Measurements from ENCODE around the gene LPP. TPM values are rescaled to one million over a fixed set of nuclear protein-coding genes. Genes with fewer than 3 reads are reported as not detected.

LPP gene
- total and polyA plus RNA-seq, 8 donors = 8.0 to 885 (median 305) TPM

- DNase-seq = no peak
- Histone ChIP-seq H3K9me3 (no peaks in the 10 kb centered on the region), H3K27me3 (no peaks in the 10 kb centered on the region), H3K36me3 (no peaks in the 10 kb centered on the region), H3K4me1 (peaks cover 0 to 39% (median 16%) of the 10 kb centered on the region in 4 donors), H3K4me3 (no peak overlapping the region), H3K27ac (no peak overlapping the region)
- WGBS, 5 donors = 92 to 100% (median 95%) methylated on average over 2 of the region's 2 CpGs
- TF ChIP-seq CTCF (IDR thresholded peaks at IDR 0.05) (no peak), POLR2A (IDR thresholded peaks at IDR 0.05) (no peak), EP300 (IDR thresholded peaks at IDR 0.05) (no peak)
- intact Hi-C loops (cut with DNase I; ENCODE audit: low total_unique reads) = no loop called here
Observed at GRCh38 chr3:188559856-188560255, 405.9 kb downstream of the LPP start.

- H3K4me3 ChIP-seq = no peak overlapping the region
- H3K27ac ChIP-seq = no peak overlapping the region
- H3K4me1 ChIP-seq = peaks cover 0 to 46% (median 21%) of the 10 kb centered on the region in 4 donors
- no peak for DNase-seq
- TF ChIP-seq POLR2AphosphoS5 (IDR thresholded peaks at IDR 0.05) (no peak), POLR2A (IDR thresholded peaks at IDR 0.05) (no peak), CTCF (IDR thresholded peaks at IDR 0.05) (no peak), EP300 (IDR thresholded peaks at IDR 0.05) (no peak)
- no peaks in the 10 kb centered on the region for H3K9me3 ChIP-seq
- WGBS, 5 donors = 30 to 61% (median 57%) methylated on average over 2 of the region's 2 CpGs
- intact Hi-C loops (cut with DNase I; ENCODE audit: low total_unique reads) = no loop called here
- H3K36me3 ChIP-seq = no peaks in the 10 kb centered on the region
- no peaks in the 10 kb centered on the region for H3K27me3 ChIP-seq
Observed at GRCh38 chr3:188562144-188562543, 408.2 kb downstream of the LPP start.

- Histone ChIP-seq H3K4me3 (no peak overlapping the region), H3K27me3 (no peaks in the 10 kb centered on the region), H3K27ac (no peak overlapping the region), H3K4me1 (peaks cover 3 to 60% (median 29%) of the 10 kb centered on the region in 4 donors), H3K9me3 (no peaks in the 10 kb centered on the region), H3K36me3 (no peaks in the 10 kb centered on the region)
- intact Hi-C loops (cut with DNase I; ENCODE audit: low total_unique reads) = no loop called here
- WGBS, 5 donors = 65 to 80% (median 73%) methylated on average over 3 of the region's 3 CpGs
- TF ChIP-seq POLR2A (IDR thresholded peaks at IDR 0.05) = no peak
- no peak for TF ChIP-seq POLR2AphosphoS5 (IDR thresholded peaks at IDR 0.05)
- no peak for TF ChIP-seq EP300 (IDR thresholded peaks at IDR 0.05)
- DNase-seq = no peak
Observed at GRCh38 chr3:188567478-188568195, 413.7 kb downstream of the LPP start.

- no peaks in the 10 kb centered on the region for H3K36me3 ChIP-seq
- H3K9me3 ChIP-seq = no peaks in the 10 kb centered on the region
- WGBS, 5 donors = 88 to 91% (median 88%) methylated on average over 3 of the region's 3 CpGs
- no peak for DNase-seq
- H3K27ac ChIP-seq = no peak overlapping the region
- no peak overlapping the region for H3K4me3 ChIP-seq
- TF ChIP-seq POLR2A (IDR thresholded peaks at IDR 0.05) = no peak
- no peak for TF ChIP-seq POLR2AphosphoS5 (IDR thresholded peaks at IDR 0.05)
- TF ChIP-seq CTCF (IDR thresholded peaks at IDR 0.05) = no peak
- TF ChIP-seq EP300 (IDR thresholded peaks at IDR 0.05) = no peak
- intact Hi-C loops (cut with DNase I; ENCODE audit: low total_unique reads) = no loop called here
- peaks cover 3 to 63% (median 31%) of the 10 kb centered on the region in 4 donors for H3K4me1 ChIP-seq
- no peaks in the 10 kb centered on the region for H3K27me3 ChIP-seq
Observed at GRCh38 chr3:188568736-188569135, 414.8 kb downstream of the LPP start.

- H3K9me3 ChIP-seq = no peaks in the 10 kb centered on the region
- TF ChIP-seq POLR2AphosphoS5 (IDR thresholded peaks at IDR 0.05) (no peak), EP300 (IDR thresholded peaks at IDR 0.05) (no peak), POLR2A (IDR thresholded peaks at IDR 0.05) (no peak), CTCF (IDR thresholded peaks at IDR 0.05) (no peak)
- H3K4me3 ChIP-seq = no peak overlapping the region
- no peaks in the 10 kb centered on the region for H3K27me3 ChIP-seq
- H3K27ac ChIP-seq = no peak overlapping the region
- WGBS, 5 donors = 83 to 91% (median 89%) methylated on average over 7 of the region's 7 CpGs
- intact Hi-C loops (cut with DNase I; ENCODE audit: low total_unique reads) = no loop called here
- no peaks in the 10 kb centered on the region for H3K36me3 ChIP-seq
- peaks cover 0 to 59% (median 30%) of the 10 kb centered on the region in 4 donors for H3K4me1 ChIP-seq
- DNase-seq = no peak
Observed at GRCh38 chr3:188571531-188572095, 417.7 kb downstream of the LPP start.

Data from stomach (tissue), 9 donors.